ENCODE data around the gene MAPRE2. TPM values are rescaled to one million over a fixed set of nuclear protein-coding genes. Genes with fewer than 3 reads are reported as not detected.

MAPRE2 gene
- total RNA-seq, 4 donors from 2014 or later, result 22.2 to 32.2 (median 24.5) TPM

DNA sequence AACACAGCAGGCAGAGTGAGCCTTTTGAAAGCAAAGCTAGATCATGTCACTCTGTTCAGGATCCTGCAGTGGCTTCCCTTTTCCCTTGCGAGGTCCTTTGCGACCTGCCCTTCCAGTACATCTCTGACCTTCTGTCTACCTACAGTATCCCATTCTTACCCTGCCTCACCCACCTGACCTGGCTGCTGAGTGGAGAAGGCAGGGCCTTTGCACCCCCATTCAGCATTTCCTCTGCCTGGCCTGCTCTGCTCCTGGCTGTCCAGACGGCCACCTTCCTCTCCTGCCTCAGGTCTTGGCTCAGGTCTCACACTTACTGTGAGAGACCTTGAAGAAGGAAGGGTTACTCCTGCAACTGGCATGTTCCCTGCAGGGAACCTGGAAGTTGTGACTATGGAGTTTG, 77.4 kb downstream of the MAPRE2 start:
- Histone ChIP-seq H3K27me3 (no peaks in the 10 kb centered on the region), H3K36me3 (no peaks in the 10 kb centered on the region), H3K4me3 (no peak overlapping the region), H3K9me3 (no peaks in the 10 kb centered on the region), H3K4me1 (peaks cover 43 to 62% (median 46%) of the 10 kb centered on the region in 4 donors), H3K27ac (replicated peaks in 1 of 4) (peak overlapping the region; percentile 76 to 85 (median 81))
- no peak for TF ChIP-seq POLR2AphosphoS5 (IDR thresholded peaks at IDR 0.05)
- no peak for TF ChIP-seq CTCF (IDR thresholded peaks at IDR 0.05)
- intact Hi-C loops (cut with DNase I), result loop anchor here (5.0 kb wide), 1 partner anchor 76 kb away; the partner anchor contains the start of gene MAPRE2
- DNase-seq (ENCODE audit: extremely low spot score), result no peak
- WGBS, result 55% methylated on average over 3 of the region's 3 CpGs

- Histone ChIP-seq H3K27ac (replicated peaks in 1 of 4) (no peak overlapping the region), H3K4me1 (peaks cover 43 to 62% (median 46%) of the 10 kb centered on the region in 4 donors), H3K9me3 (no peaks in the 10 kb centered on the region), H3K36me3 (no peaks in the 10 kb centered on the region), H3K4me3 (no peak overlapping the region), H3K27me3 (no peaks in the 10 kb centered on the region)
- WGBS, result 79% methylated on average over 3 of the region's 3 CpGs
- intact Hi-C loops (cut with DNase I), result no loop called here
- no peak for TF ChIP-seq CTCF (IDR thresholded peaks at IDR 0.05)
- no peak for TF ChIP-seq POLR2A (IDR thresholded peaks at IDR 0.05; ENCODE audit: low read depth)
- no peak for TF ChIP-seq POLR2AphosphoS5 (IDR thresholded peaks at IDR 0.05)
- no peak for TF ChIP-seq EP300 (IDR thresholded peaks at IDR 0.05)
- no peak for DNase-seq (ENCODE audit: extremely low spot score)
Measured at GRCh38 chr18:35121038-35121437, 79.8 kb downstream of the MAPRE2 start.

DNA sequence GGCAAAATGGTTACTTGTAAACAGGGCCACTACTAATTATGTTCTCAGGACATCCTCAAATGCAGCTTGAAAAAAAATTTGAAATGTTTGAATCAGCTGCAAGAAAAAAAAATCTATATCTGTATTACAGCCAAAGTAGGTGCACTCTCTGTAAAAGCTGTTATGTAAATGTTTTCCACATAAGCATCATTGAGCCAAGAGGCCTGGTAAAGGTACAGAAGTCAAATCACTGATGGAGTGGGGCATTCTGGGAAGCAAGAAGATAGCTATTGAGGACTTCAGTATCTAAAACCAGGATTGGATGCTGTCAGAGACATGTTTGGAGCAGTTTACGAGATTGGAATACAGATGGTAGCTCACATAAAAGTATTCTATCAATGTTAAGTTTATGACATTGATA, 80.3 kb downstream of the MAPRE2 start:
- Histone ChIP-seq H3K4me1 (peaks cover 43 to 61% (median 44%) of the 10 kb centered on the region in 4 donors), H3K27me3 (no peaks in the 10 kb centered on the region), H3K9me3 (no peaks in the 10 kb centered on the region), H3K27ac (replicated peaks in 1 of 4) (no peak overlapping the region), H3K4me3 (no peak overlapping the region), H3K36me3 (no peaks in the 10 kb centered on the region)
- no peak for DNase-seq (ENCODE audit: extremely low spot score)
- TF ChIP-seq CTCF (IDR thresholded peaks at IDR 0.05), result no peak
- no peak for TF ChIP-seq EP300 (IDR thresholded peaks at IDR 0.05)
- TF ChIP-seq POLR2AphosphoS5 (IDR thresholded peaks at IDR 0.05), result no peak
- TF ChIP-seq POLR2A (IDR thresholded peaks at IDR 0.05; ENCODE audit: low read depth), result no peak
- intact Hi-C loops (cut with DNase I), result no loop called here
- 90% methylated on average over 1 of the region's 1 CpG for WGBS

- WGBS, result 86% methylated on average over 14 of the region's 15 CpGs
- H3K4me3 ChIP-seq, result no peak overlapping the region
- no peak overlapping the region for H3K27ac ChIP-seq (replicated peaks in 1 of 4)
- intact Hi-C loops (cut with DNase I), result no loop called here
- no peaks in the 10 kb centered on the region for H3K9me3 ChIP-seq
- peaks cover 33 to 49% (median 35%) of the 10 kb centered on the region in 4 donors for H3K4me1 ChIP-seq
- no peak for TF ChIP-seq POLR2AphosphoS5 (IDR thresholded peaks at IDR 0.05)
- no peak for TF ChIP-seq EP300 (IDR thresholded peaks at IDR 0.05)
- TF ChIP-seq POLR2A (IDR thresholded peaks at IDR 0.05; ENCODE audit: low read depth), result no peak
- no peak for TF ChIP-seq CTCF (IDR thresholded peaks at IDR 0.05)
- DNase-seq (ENCODE audit: extremely low spot score), result no peak
- H3K27me3 ChIP-seq, result no peaks in the 10 kb centered on the region
- peaks cover 7 to 11% (median 9%) of the 10 kb centered on the region in 4 donors for H3K36me3 ChIP-seq
Measured at GRCh38 chr18:35122586-35123224, 81.5 kb downstream of the MAPRE2 start.

GRCh38 chr18:35123811-35124210, 82.6 kb downstream of the MAPRE2 start:
- no peak overlapping the region for H3K4me3 ChIP-seq
- no peaks in the 10 kb centered on the region for H3K9me3 ChIP-seq
- TF ChIP-seq CTCF (IDR thresholded peaks at IDR 0.05), result no peak
- TF ChIP-seq POLR2AphosphoS5 (IDR thresholded peaks at IDR 0.05), result no peak
- TF ChIP-seq POLR2A (IDR thresholded peaks at IDR 0.05; ENCODE audit: low read depth), result no peak
- no peak for TF ChIP-seq EP300 (IDR thresholded peaks at IDR 0.05)
- intact Hi-C loops (cut with DNase I), result no loop called here
- DNase-seq (ENCODE audit: extremely low spot score), result no peak
- no peaks in the 10 kb centered on the region for H3K27me3 ChIP-seq
- peaks cover 22 to 38% (median 25%) of the 10 kb centered on the region in 4 donors for H3K4me1 ChIP-seq
- no peak overlapping the region for H3K27ac ChIP-seq (replicated peaks in 1 of 4)
- peaks cover 7 to 22% (median 17%) of the 10 kb centered on the region in 4 donors for H3K36me3 ChIP-seq
